Measurements from ENCODE around the gene SLC38A8.

The SLC38A8 gene

GRCh38 chr16:83965444-83966152 lies 77.0 kb downstream of the SLC38A8 start:
- H3K9me3 ChIP-seq (ENCODE audit: control insufficient read depth, insufficient read depth, low read length) = no peaks in the 10 kb centered on the region
- no peaks in the 10 kb centered on the region; the same call in 1 of the 2 replicates for H3K4me1 ChIP-seq (ENCODE audit: insufficient read depth, low read length)
- no peaks in the 10 kb centered on the region for H3K36me3 ChIP-seq (ENCODE audit: insufficient read depth, low read length)

GRCh38 chr16:83964684-83965443 lies 77.7 kb downstream of the SLC38A8 start:
- Histone ChIP-seq H3K9me3 (ENCODE audit: control insufficient read depth, insufficient read depth, low read length) (no peaks in the 10 kb centered on the region), H3K36me3 (ENCODE audit: insufficient read depth, low read length) (no peaks in the 10 kb centered on the region), H3K9ac (ENCODE audit: low read depth, low read length) (no peak overlapping the region), H3K4me1 (ENCODE audit: insufficient read depth, low read length) (no peaks in the 10 kb centered on the region; the same call in 1 of the 2 replicates)

More at GRCh38 chr16:83965444-83966152, 77.0 kb downstream of the SLC38A8 start:
- no peak overlapping the region for H3K9ac ChIP-seq (ENCODE audit: low read depth, low read length)

- H3K4me1 ChIP-seq (ENCODE audit: insufficient read depth, low read length) = no peaks in the 10 kb centered on the region
- H3K9me3 ChIP-seq (ENCODE audit: control insufficient read depth, insufficient read depth, low read length) = no peaks in the 10 kb centered on the region
- H3K9ac ChIP-seq (ENCODE audit: low read depth, low read length) = no peak overlapping the region
- H3K36me3 ChIP-seq (ENCODE audit: insufficient read depth, low read length) = no peaks in the 10 kb centered on the region
Measured at GRCh38 chr16:83963277-83964119, 79.1 kb downstream of the SLC38A8 start.

GRCh38 chr16:83961591-83961990 lies 81.0 kb downstream of the SLC38A8 start:
- Histone ChIP-seq H3K4me1 (ENCODE audit: insufficient read depth, low read length) (no peaks in the 10 kb centered on the region), H3K36me3 (ENCODE audit: insufficient read depth, low read length) (no peaks in the 10 kb centered on the region), H3K9me3 (ENCODE audit: control insufficient read depth, insufficient read depth, low read length) (no peaks in the 10 kb centered on the region), H3K9ac (ENCODE audit: low read depth, low read length) (no peak overlapping the region)

GRCh38 chr16:83960521-83961249 lies 81.9 kb downstream of the SLC38A8 start:
- Histone ChIP-seq H3K4me1 (ENCODE audit: insufficient read depth, low read length) (no peaks in the 10 kb centered on the region), H3K36me3 (ENCODE audit: insufficient read depth, low read length) (no peaks in the 10 kb centered on the region), H3K9me3 (ENCODE audit: control insufficient read depth, insufficient read depth, low read length) (no peaks in the 10 kb centered on the region), H3K9ac (ENCODE audit: low read depth, low read length) (no peak overlapping the region)
